IMR-90 (cell line): ENCODE data around the gene PDE6B. TPM values are rescaled to one million over a fixed set of nuclear protein-coding genes. Genes with fewer than 3 reads are reported as not detected.

ENCODE experiments used
- ATAC-seq: fragments of 200-7000 bp; cut with Tn5 transposase; 2 replicates; pipeline ENCODE4 v1.9.1; 2020; ENCODE audit warnings: low read depth, mild to moderate bottlenecking, moderate library complexity
- BruUV-seq: library from RNA; stranded (reverse); fragments of 400-500 nt; replicated peaks from 2 replicates; lab custom pipeline; 2021; lab: Mats Ljungman, UMichigan
- CTCF ChIA-PET: fragments of 300-600 bp; formaldehyde crosslinking; extraction: SDS; loops from one replicate; lab custom pipeline; 2021; ENCODE audit warnings: antibody characterized with exemption; lab: Yijun Ruan, JAX
- POLR2A ChIA-PET: fragments of 300-600 bp; sonication (Branson Sonifier 250); formaldehyde crosslinking; loops from one replicate; lab custom pipeline; 2022; ENCODE audit warnings: antibody characterized with exemption; ENCODE audit not compliant: unreplicated experiment; lab: Charles Lee
- DNase-seq: peaks from one replicate; pipeline ENCODE4 v3.0.0; 2013
- H2AFZ ChIP-seq: replicated peaks from 2 replicates; pipeline ENCODE3; 2013; ENCODE audit warnings: low read length, mild to moderate bottlenecking; ENCODE audit not compliant: poor library complexity
- H2AK5ac ChIP-seq: 2 replicates; pipeline ENCODE4 v1.6.1; 2013; ENCODE audit warnings: low read depth, low read length, inconsistent platforms
- H2AK9ac ChIP-seq: replicated peaks from 2 replicates; pipeline ENCODE3; 2013; ENCODE audit warnings: mild to moderate bottlenecking, low read depth, low read length, moderate library complexity; ENCODE audit not compliant: poor library complexity
- H2BK120ac ChIP-seq: 2 replicates; pipeline ENCODE4 v1.6.1; 2013; ENCODE audit warnings: low read depth, low read length, inconsistent platforms
- H2BK15ac ChIP-seq: 3 replicates; pipeline ENCODE4 v1.6.1; 2013; ENCODE audit warnings: low read depth, low read length, inconsistent platforms
- H2BK20ac ChIP-seq: 2 replicates; pipeline ENCODE4 v1.6.1; 2013; ENCODE audit warnings: low read depth, mild to moderate bottlenecking, inconsistent platforms, low read length, moderate library complexity
- H2BK5ac ChIP-seq: 2 replicates; pipeline ENCODE4 v1.6.1; 2013; ENCODE audit warnings: mild to moderate bottlenecking, low read depth, low read length, inconsistent platforms; ENCODE audit not compliant: poor library complexity, severe bottlenecking
- H3K14ac ChIP-seq: replicated peaks from 2 replicates; pipeline ENCODE4 v1.6.1; 2013; ENCODE audit warnings: low read depth, low read length, inconsistent platforms
- H3K18ac ChIP-seq: 2 replicates; pipeline ENCODE4 v1.6.1; 2013; ENCODE audit warnings: low read depth, low read length, control low read depth
- H3K23ac ChIP-seq: 2 replicates; pipeline ENCODE4 v1.6.1; 2013; ENCODE audit warnings: low read depth, low read length, inconsistent platforms
- H3K27ac ChIP-seq: 2 replicates; pipeline ENCODE4 v1.5.1; 2013; ENCODE audit warnings: mild to moderate bottlenecking, control low read depth, low read length; ENCODE audit not compliant: insufficient read depth
- H3K27me3 ChIP-seq: 2 replicates; pipeline ENCODE4 v1.6.1; 2013; ENCODE audit warnings: low read length; ENCODE audit not compliant: control insufficient read depth, insufficient read depth
- H3K36me3 ChIP-seq: 2 replicates; pipeline ENCODE4 v1.6.1; 2013; ENCODE audit warnings: low read length, mixed read lengths; ENCODE audit not compliant: control insufficient read depth, insufficient read depth
- H3K4ac ChIP-seq: 2 replicates; pipeline ENCODE4 v1.6.1; 2013; ENCODE audit warnings: low read depth, low read length, inconsistent platforms
- H3K4me1 ChIP-seq: 2 replicates; pipeline ENCODE4 v1.6.1; 2013; ENCODE audit warnings: low read length, mixed read lengths; ENCODE audit not compliant: control insufficient read depth, insufficient read depth
- H3K4me2 ChIP-seq: 2 replicates; pipeline ENCODE4 v1.6.1; 2013; ENCODE audit warnings: low read depth, mild to moderate bottlenecking, control low read depth, low read length, moderate library complexity
- H3K4me3 ChIP-seq: 2 replicates; pipeline ENCODE4 v1.5.1; 2013; ENCODE audit warnings: low read depth, mild to moderate bottlenecking, control low read depth, low read length, moderate library complexity; ENCODE audit not compliant: insufficient read depth
- H3K56ac ChIP-seq: 2 replicates; pipeline ENCODE4 v1.6.1; 2013; ENCODE audit warnings: low read length, inconsistent platforms; ENCODE audit not compliant: insufficient read depth; ENCODE audit errors: extremely low read depth
- H3K79me1 ChIP-seq, 2 experiments: 2 replicates each; pipeline ENCODE4 v1.6.1; 2013; ENCODE audit warnings: low read length in 2 of 2, inconsistent platforms in 1 of 2, low read depth in 1 of 2
- H3K9ac ChIP-seq: 2 replicates; pipeline ENCODE4 v1.6.1; 2013; ENCODE audit warnings: low read depth, low read length, control low read depth
- H3K9me1 ChIP-seq: 2 replicates; pipeline ENCODE4 v1.6.1; 2013; ENCODE audit warnings: low read length, inconsistent platforms; ENCODE audit not compliant: insufficient read depth
- H3K9me3 ChIP-seq: 2 replicates; pipeline ENCODE4 v1.6.1; 2013; ENCODE audit warnings: low read length; ENCODE audit not compliant: control insufficient read depth, insufficient read depth
- H4K20me1 ChIP-seq: 2 replicates; pipeline ENCODE4 v1.6.1; 2013; ENCODE audit warnings: low read length, inconsistent platforms; ENCODE audit not compliant: insufficient read depth
- H4K5ac ChIP-seq: 2 replicates; pipeline ENCODE4 v1.6.1; 2013; ENCODE audit warnings: mild to moderate bottlenecking, low read depth, low read length, control low read depth
- H4K8ac ChIP-seq, 2 experiments: 2 replicates each; pipeline ENCODE4 v1.6.1; 2013; ENCODE audit warnings: low read depth in 2 of 2, low read length in 2 of 2, control low read depth in 1 of 2, inconsistent platforms in 1 of 2
- H4K91ac ChIP-seq: 2 replicates; pipeline ENCODE4 v1.6.1; 2013; ENCODE audit warnings: low read depth, low read length, inconsistent platforms; ENCODE audit not compliant: insufficient read depth
- BHLHE40 ChIP-seq: fragments of 150-350 bp; IDR thresholded peaks from 2 replicates; pipeline ENCODE4 v1.6.1; 2016; ENCODE audit warnings: mild to moderate bottlenecking, low read depth, low read length
- CEBPB ChIP-seq: IDR thresholded peaks from 2 replicates; pipeline ENCODE4 v1.6.1; 2012; ENCODE audit warnings: low read depth, low read length, improper control_type of control experiment
- CHD1 ChIP-seq: IDR thresholded peaks from 2 replicates; pipeline ENCODE4 v1.6.1; 2012; ENCODE audit warnings: low read depth, low read length, improper control_type of control experiment
- ELK1 ChIP-seq: fragments of 150-350 bp; IDR thresholded peaks from 2 replicates; pipeline ENCODE4 v1.6.1; 2016; ENCODE audit warnings: low read depth, mild to moderate bottlenecking, low read length, moderate library complexity, borderline replicate concordance
- RFX5 ChIP-seq: IDR thresholded peaks from 2 replicates; pipeline ENCODE4 v1.8.0; 2012; ENCODE audit warnings: low read depth, mild to moderate bottlenecking, low read length, moderate library complexity
- SMC3 ChIP-seq: fragments of 150-350 bp; IDR thresholded peaks from 2 replicates; pipeline ENCODE4 v1.6.1; 2016; ENCODE audit warnings: low read depth, mild to moderate bottlenecking, antibody characterized with exemption, low read length, moderate library complexity
- USF2 ChIP-seq: fragments of 150-350 bp; IDR thresholded peaks from 2 replicates; pipeline ENCODE4 v1.6.1; 2017; ENCODE audit warnings: mild to moderate bottlenecking, antibody characterized with exemption, low read length, low read depth
- WGBS, 2 experiments: methylation state at CpG; one replicate each; pipeline versions ENCODE4 v1.1.5 to v1.1.7; 2013; ENCODE audit warnings: missing lambda C conversion rate in 2 of 2; ENCODE audit not compliant: insufficient read length in 1 of 2; ENCODE audit errors: extremely low coverage in 2 of 2; 5-methylcytosine and 5-hydroxymethylcytosine counted together
- dilution Hi-C: fragments of 300-500 bp; cut with HindIII; formaldehyde crosslinking; loops from one replicate; pipeline ENCODE4 v1.14.3; 2018; ENCODE audit warnings: low sequenced_read_pairs; ENCODE audit not compliant: unreplicated experiment
- in situ Hi-C: fragments of 300-500 bp; cut with MboI; formaldehyde crosslinking; loops from 3 replicates; pipeline ENCODE4 v1.14.3; 2019; ENCODE audit warnings: low sequenced_read_pairs, inconsistent platforms, mixed read lengths
- intact Hi-C: fragments of 100-400 bp; cut with micrococcal nuclease; formaldehyde crosslinking; loops from 2 replicates; pipeline ENCODE4 v1.10.0; 2022
- polyA plus RNA-seq, 3 experiments: library from polyadenylated mRNA; depleted of rRNA; stranded (reverse); fragments of >200 nt; gene quantifications; 2 replicates each; pipeline ENCODE4 v1.2.3, GENCODE V29; 2012; ENCODE audit warnings: low replicate concordance in 1 of 3
- total RNA-seq: library from RNA; depleted of rRNA; stranded (reverse); fragments of >200 nt; gene quantifications from 2 replicates; pipeline ENCODE4 v1.2.3, GENCODE V29; 2012

Gene PDE6B
- total and polyA plus RNA-seq, 2 of the 4 experiments (the other 2 are of a cell fraction) = under 0.01 TPM; not detected in 1

- no peak for TF ChIP-seq RFX5
Observed at GRCh38 chr4:628821-629635, 3.7 kb downstream of the PDE6B start (continued).

- no peaks in the 10 kb centered on the region for H3K79me1 ChIP-seq
- no peak overlapping the region for H4K91ac ChIP-seq
- no peak for DNase-seq
- no peak overlapping the region for H2BK15ac ChIP-seq
- no peak overlapping the region for H2BK20ac ChIP-seq
- no peak overlapping the region for H3K9ac ChIP-seq
- H4K5ac ChIP-seq = no peak overlapping the region
- no peak overlapping the region for H2AK5ac ChIP-seq
- ChIA-PET CTCF (no interaction called here), POLR2A (no interaction called here)
- H3K14ac ChIP-seq = no peak overlapping the region
- H2AFZ ChIP-seq = no peak overlapping the region
- H2AK9ac ChIP-seq = no peak overlapping the region
- dilution Hi-C loops (no loop called here), intact Hi-C loops (no loop called here), in situ Hi-C loops (no loop called here)
- no peak overlapping the region for H4K8ac ChIP-seq
- H3K36me3 ChIP-seq = no peaks in the 10 kb centered on the region
- ATAC-seq = no peak
- H3K4me1 ChIP-seq = no peaks in the 10 kb centered on the region
- H3K27me3 ChIP-seq = no peaks in the 10 kb centered on the region
- 59% methylated on average over 7 of the region's 9 CpGs; no CpG with 5 or more reads in 1 of the 2 experiments for WGBS, 2 experiments
- H3K9me3 ChIP-seq = peaks cover 21% of the 10 kb centered on the region
- H3K4me3 ChIP-seq = no peak overlapping the region
- no TSS peak for BruUV-seq
- H3K27ac ChIP-seq = no peak overlapping the region
- no peak overlapping the region for H2BK5ac ChIP-seq
- TF ChIP-seq ELK1 (no peak), CEBPB (no peak), CHD1 (no peak), USF2 (no peak), BHLHE40 (no peak), SMC3 (no peak)
- no peak overlapping the region for H3K4ac ChIP-seq
- H3K9me1 ChIP-seq = no peaks in the 10 kb centered on the region
- H3K18ac ChIP-seq = no peak overlapping the region
- no peak overlapping the region for H3K4me2 ChIP-seq
- H2BK120ac ChIP-seq = no peak overlapping the region
- no peak overlapping the region for H3K56ac ChIP-seq
- no peak overlapping the region for H3K23ac ChIP-seq
- no peaks in the 10 kb centered on the region for H4K20me1 ChIP-seq
Observed at GRCh38 chr4:629636-629914, 4.2 kb downstream of the PDE6B start.
